Epithelial cell of prostate (primary cell): ENCODE measurements around the gene SPINK14.

Experiments
- DNase-seq: peaks from one replicate; pipeline ENCODE4 v3.0.0-alpha.2; 2011; ENCODE audit warnings: low read depth, low spot score
- H3K27ac ChIP-seq: fragments of 450-650 bp; 2 replicates; pipeline ENCODE4 v1.5.1; 2017; ENCODE audit warnings: mild to moderate bottlenecking

Gene SPINK14

GRCh38 chr5:148191010-148191409 is 22.7 kb downstream of the SPINK14 start:
- DNase-seq = no peak
- H3K27ac ChIP-seq = no peak overlapping the region

GRCh38 chr5:148193202-148193601 is 24.9 kb downstream of the SPINK14 start:
- peak overlapping the region; percentile 59 for H3K27ac ChIP-seq
- no peak for DNase-seq

GRCh38 chr5:148201151-148201550 is 32.8 kb downstream of the SPINK14 start:
- DNase-seq = no peak
- no peak overlapping the region for H3K27ac ChIP-seq

- peak within 1 kb of the TSS; percentile 83 for H3K27ac ChIP-seq
- DNase-seq = peak; percentile 86
Measured at GRCh38 chr5:148202531-148203203, 34.3 kb downstream of the SPINK14 start, which contains the start of gene SPINK6. Gene SPINK6, plus strand, starts transcription at chr5:148203042. Its CDS starts 55 bp downstream, at chr5:148203097.

- H3K27ac ChIP-seq = no peak overlapping the region
- DNase-seq = no peak
Measured at GRCh38 chr5:148205044-148205806, 36.9 kb downstream of the SPINK14 start.

- no peak for DNase-seq
- H3K27ac ChIP-seq = no peak overlapping the region
Measured at GRCh38 chr5:148205865-148206264, 37.5 kb downstream of the SPINK14 start.

- H3K27ac ChIP-seq = no peak overlapping the region
- no peak for DNase-seq
Measured at GRCh38 chr5:148206620-148207019, 38.3 kb downstream of the SPINK14 start.

- peak overlapping the region; percentile 46 for H3K27ac ChIP-seq
- DNase-seq = no peak
Measured at GRCh38 chr5:148208226-148208625, 39.9 kb downstream of the SPINK14 start.

- no peak for DNase-seq
- H3K27ac ChIP-seq = peak overlapping the region; percentile 46
Measured at GRCh38 chr5:148209151-148209770, 40.9 kb downstream of the SPINK14 start.

GRCh38 chr5:148214665-148215185 is 46.4 kb downstream of the SPINK14 start:
- DNase-seq = no peak
- no peak overlapping the region for H3K27ac ChIP-seq

- no peak for DNase-seq
- no peak overlapping the region for H3K27ac ChIP-seq
Measured at GRCh38 chr5:148221508-148221907, 53.2 kb downstream of the SPINK14 start.

GRCh38 chr5:148224117-148224742 is 55.9 kb downstream of the SPINK14 start:
- peak overlapping the region; percentile 87 for H3K27ac ChIP-seq

More at GRCh38 chr5:148224117-148224742, 55.9 kb downstream of the SPINK14 start:
- DNase-seq = peak; percentile 88
